HG02938 (cell line): ENCODE data around the gene AHCYL1.
"Not testable (repeated sequence)": the region's sequence is repeated elsewhere in the genome, so short reads cannot be mapped to it uniquely, and the experiment has no call there.

ENCODE experiments used
- ATAC-seq: cut with Tn5 transposase; IDR thresholded peaks from one replicate; pipeline ENCODE4 v1.9.1; 2021; ENCODE audit warnings: mild to moderate bottlenecking, moderate library complexity; ENCODE audit not compliant: unreplicated experiment

The AHCYL1 gene

GRCh38 chr1:109984456-109985246 lies at the start of gene AHCYL1:
AHCYL1 (plus strand) TSS chr1:109984765; CDS start chr1:109985053, 288 bp downstream.
- peak; percentile 97 for ATAC-seq

GRCh38 chr1:109935451-109935900 lies 49.1 kb upstream of the AHCYL1 start:
- ATAC-seq, result no peak

GRCh38 chr1:109937738-109938137 lies 46.8 kb upstream of the AHCYL1 start:
- ATAC-seq, result no peak

- ATAC-seq, result no peak
Observed at GRCh38 chr1:109938556-109938955, 46.0 kb upstream of the AHCYL1 start.

- no peak for ATAC-seq
Observed at GRCh38 chr1:109942434-109942833, 42.1 kb upstream of the AHCYL1 start.

GRCh38 chr1:109944541-109944940 lies 40.0 kb upstream of the AHCYL1 start:
- no peak for ATAC-seq

GRCh38 chr1:109946511-109946910 lies 38.1 kb upstream of the AHCYL1 start:
- no peak for ATAC-seq

GRCh38 chr1:109947582-109948284 lies 36.8 kb upstream of the AHCYL1 start:
- no peak for ATAC-seq

- no peak for ATAC-seq
Observed at GRCh38 chr1:109948285-109948630, 36.3 kb upstream of the AHCYL1 start.

GRCh38 chr1:109950038-109950437 lies 34.5 kb upstream of the AHCYL1 start:
- ATAC-seq, result no peak

- no peak for ATAC-seq
Observed at GRCh38 chr1:109950509-109950908, 34.1 kb upstream of the AHCYL1 start.

GRCh38 chr1:109951501-109951900 lies 33.1 kb upstream of the AHCYL1 start:
- not testable (repeated sequence) for ATAC-seq

- ATAC-seq, result no peak
Observed at GRCh38 chr1:109954041-109954512, 30.5 kb upstream of the AHCYL1 start.

GRCh38 chr1:109959632-109959973 lies 25.0 kb upstream of the AHCYL1 start:
- ATAC-seq, result no peak

- ATAC-seq, result no peak
Observed at GRCh38 chr1:109959974-109960744, 24.4 kb upstream of the AHCYL1 start.

- ATAC-seq, result no peak
Observed at GRCh38 chr1:109960745-109961094, 23.8 kb upstream of the AHCYL1 start.

- ATAC-seq, result no peak
Observed at GRCh38 chr1:109963864-109964263, 20.7 kb upstream of the AHCYL1 start.

GRCh38 chr1:109969146-109969829 lies 15.3 kb upstream of the AHCYL1 start:
- ATAC-seq, result no peak

GRCh38 chr1:109969907-109970306 lies 14.7 kb upstream of the AHCYL1 start:
- ATAC-seq, result no peak

GRCh38 chr1:109971559-109971958 lies 13.0 kb upstream of the AHCYL1 start:
- ATAC-seq, result no peak

GRCh38 chr1:109974191-109974590 lies 10.4 kb upstream of the AHCYL1 start:
- no peak for ATAC-seq
